ENCODE data around the gene FBLN1.

FBLN1 gene

GRCh38 chr22:45477366-45478107, 25.1 kb upstream of the FBLN1 start:
- TF ChIP-seq CTCF (IDR thresholded peaks at IDR 0.05) = no peak
- no peak for TF ChIP-seq ZFX (IDR thresholded peaks at IDR 0.05; ENCODE audit: borderline replicate concordance)
- no peak overlapping the region for H3K27ac ChIP-seq

GRCh38 chr22:45478108-45478771, 24.4 kb upstream of the FBLN1 start:
- TF ChIP-seq ZFX (IDR thresholded peaks at IDR 0.05; ENCODE audit: borderline replicate concordance) (no peak), CTCF (IDR thresholded peaks at IDR 0.05) (no peak)
- H3K27ac ChIP-seq = no peak overlapping the region

GRCh38 chr22:45480717-45481116, 22.0 kb upstream of the FBLN1 start:
- TF ChIP-seq ZFX (IDR thresholded peaks at IDR 0.05; ENCODE audit: borderline replicate concordance) = no peak
- TF ChIP-seq CTCF (IDR thresholded peaks at IDR 0.05) = no peak
- H3K27ac ChIP-seq = no peak overlapping the region

- TF ChIP-seq ZFX (IDR thresholded peaks at IDR 0.05; ENCODE audit: borderline replicate concordance) (no peak), CTCF (IDR thresholded peaks at IDR 0.05) (no peak)
- no peak overlapping the region for H3K27ac ChIP-seq
These were observed 21.0 kb upstream of the FBLN1 start for GRCh38 chr22:45481661-45482060.

- H3K27ac ChIP-seq = no peak overlapping the region
- TF ChIP-seq ZFX (IDR thresholded peaks at IDR 0.05; ENCODE audit: borderline replicate concordance) (no peak), CTCF (IDR thresholded peaks at IDR 0.05) (no peak)
These were observed 20.5 kb upstream of the FBLN1 start for GRCh38 chr22:45482169-45482568.

GRCh38 chr22:45483319-45483718, 19.4 kb upstream of the FBLN1 start:
- TF ChIP-seq ZFX (IDR thresholded peaks at IDR 0.05; ENCODE audit: borderline replicate concordance) = no peak
- no peak overlapping the region for H3K27ac ChIP-seq

- TF ChIP-seq CTCF (IDR thresholded peaks at IDR 0.05) (no peak), ZFX (IDR thresholded peaks at IDR 0.05; ENCODE audit: borderline replicate concordance) (no peak)
- H3K27ac ChIP-seq = no peak overlapping the region
These were observed 18.7 kb upstream of the FBLN1 start for GRCh38 chr22:45483918-45484499.
